GM21576 (cell line): ENCODE measurements around the gene COL9A3.

Experiments
- ATAC-seq: cut with Tn5 transposase; IDR thresholded peaks from one replicate; pipeline ENCODE4 v1.9.1; 2021; ENCODE audit warnings: mild to moderate bottlenecking, moderate library complexity; ENCODE audit not compliant: unreplicated experiment

COL9A3 gene

DNA sequence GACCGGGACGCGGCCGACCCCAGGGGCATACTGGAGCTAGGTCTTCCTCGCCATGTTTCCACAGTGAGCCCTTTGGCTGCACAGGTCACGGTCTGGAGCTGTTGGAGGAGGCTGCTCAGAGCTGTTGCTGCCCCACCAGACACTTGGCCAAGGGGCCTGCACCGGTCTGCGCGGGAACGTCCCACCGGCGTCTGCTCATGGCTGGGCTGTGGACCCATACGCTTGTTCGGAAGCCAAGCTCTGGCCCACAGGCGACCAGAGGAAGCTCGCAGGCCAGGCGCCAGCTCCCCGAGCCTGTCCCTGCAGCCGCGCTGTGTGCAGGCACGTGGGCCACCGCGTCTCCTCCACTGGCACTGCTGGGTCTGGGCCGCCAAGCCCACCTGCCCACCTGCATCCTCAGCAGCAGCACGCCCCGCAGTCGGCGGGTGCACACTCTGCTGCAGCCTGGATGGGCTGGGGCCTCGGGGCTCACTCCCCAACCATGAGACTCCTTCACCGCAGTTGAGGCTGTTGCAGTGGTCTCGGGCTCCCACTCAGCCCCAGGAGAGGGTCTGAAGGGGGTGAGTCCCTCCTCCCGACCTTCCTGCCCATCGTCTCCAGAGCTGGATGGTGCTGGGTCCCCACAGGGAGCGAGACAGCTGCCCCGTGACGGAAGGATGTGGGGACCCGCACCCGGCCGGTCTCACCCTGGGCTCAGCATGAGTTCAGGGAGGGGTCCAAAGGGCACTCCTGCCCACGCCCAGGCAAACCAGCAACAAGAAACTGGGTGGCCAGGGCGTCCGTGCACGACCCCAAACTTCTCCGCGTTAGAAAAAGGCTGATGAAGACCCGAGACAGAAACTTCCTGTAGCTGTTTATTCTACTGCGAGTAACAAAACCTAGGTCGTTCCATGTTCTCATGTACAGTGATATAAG, 60.3 kb downstream of the COL9A3 start:
- ATAC-seq, result no peak

DNA sequence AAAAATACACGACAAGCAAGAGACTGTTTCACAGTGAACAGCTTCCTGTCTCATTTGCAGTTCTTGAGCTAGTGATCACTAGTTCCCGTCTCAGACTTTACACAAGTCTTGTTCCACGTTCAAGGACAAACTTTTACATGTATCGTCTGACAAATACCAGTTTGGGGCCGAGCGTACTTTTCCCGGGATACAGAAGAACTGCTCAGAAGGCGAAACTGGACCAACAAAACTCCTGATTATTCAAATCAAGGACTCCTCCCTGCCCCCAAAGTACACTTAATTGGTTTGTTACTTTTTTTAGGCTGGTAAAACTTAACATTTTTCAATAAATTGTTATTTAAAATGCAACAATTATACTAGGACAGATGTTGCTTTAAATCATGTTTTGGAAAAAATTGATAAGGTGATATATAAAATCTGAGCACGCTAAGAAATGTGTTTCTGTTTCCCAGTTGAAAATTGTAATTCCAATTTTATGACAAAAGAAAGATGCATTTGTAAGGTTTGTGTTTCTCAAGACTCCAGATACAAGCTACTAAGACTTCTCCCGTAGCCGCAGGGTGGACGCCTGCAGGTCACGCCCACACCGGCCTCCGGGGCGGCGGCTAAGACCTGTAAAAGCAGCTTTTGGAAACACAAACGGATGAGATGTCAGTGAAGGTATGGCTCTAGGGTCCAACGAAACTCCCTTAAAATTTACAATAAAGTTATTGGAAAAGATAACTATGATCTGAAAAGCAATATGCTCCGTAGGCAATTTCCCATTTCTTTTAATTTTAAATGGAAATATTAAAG, 61.6 kb downstream of the COL9A3 start:
- ATAC-seq, result no peak

DNA sequence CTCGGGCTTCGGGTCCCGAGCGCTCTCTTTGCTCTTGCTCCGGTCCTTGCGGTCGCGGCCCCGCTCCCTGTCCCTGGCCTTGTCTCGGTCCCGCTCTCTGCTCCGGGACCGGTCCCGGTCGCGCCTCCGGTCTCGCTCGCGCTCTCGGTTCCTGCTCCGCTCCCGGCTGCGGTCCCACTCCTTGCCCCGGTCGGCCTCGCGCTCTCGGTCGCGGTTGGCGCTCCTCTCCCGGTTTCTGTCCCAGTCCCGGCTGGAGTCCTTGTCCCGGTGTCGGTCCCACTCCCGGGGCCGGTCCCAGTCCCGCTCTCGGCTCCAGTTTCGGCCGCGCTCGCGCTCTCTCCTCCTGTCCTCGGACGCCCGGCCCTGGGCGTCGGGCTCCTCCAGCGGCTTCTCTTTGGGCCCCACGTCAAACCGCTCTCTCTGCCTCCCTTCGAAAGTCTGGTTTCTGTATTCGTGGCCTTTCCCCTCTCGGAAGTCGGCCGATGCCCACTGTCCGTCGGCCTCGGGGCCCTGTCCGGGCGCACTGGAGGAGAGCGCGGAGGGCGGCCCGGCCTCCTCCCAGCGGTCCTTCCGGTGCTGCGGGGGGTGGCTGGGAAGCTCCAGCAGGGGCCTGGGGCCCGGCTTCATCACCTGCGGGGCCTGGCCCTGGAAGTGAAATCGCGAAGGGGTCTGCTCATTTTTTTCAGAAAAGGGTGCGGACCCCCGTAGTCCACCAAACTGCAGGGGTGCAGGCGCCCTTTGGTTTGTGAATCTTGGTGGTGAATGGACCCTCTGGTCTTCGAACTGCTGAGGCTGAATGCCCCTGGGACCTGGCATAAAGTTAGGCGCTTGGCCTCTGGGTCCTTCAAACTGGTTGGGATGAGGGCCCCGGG, 62.7 kb downstream of the COL9A3 start:
- ATAC-seq, result no peak

DNA sequence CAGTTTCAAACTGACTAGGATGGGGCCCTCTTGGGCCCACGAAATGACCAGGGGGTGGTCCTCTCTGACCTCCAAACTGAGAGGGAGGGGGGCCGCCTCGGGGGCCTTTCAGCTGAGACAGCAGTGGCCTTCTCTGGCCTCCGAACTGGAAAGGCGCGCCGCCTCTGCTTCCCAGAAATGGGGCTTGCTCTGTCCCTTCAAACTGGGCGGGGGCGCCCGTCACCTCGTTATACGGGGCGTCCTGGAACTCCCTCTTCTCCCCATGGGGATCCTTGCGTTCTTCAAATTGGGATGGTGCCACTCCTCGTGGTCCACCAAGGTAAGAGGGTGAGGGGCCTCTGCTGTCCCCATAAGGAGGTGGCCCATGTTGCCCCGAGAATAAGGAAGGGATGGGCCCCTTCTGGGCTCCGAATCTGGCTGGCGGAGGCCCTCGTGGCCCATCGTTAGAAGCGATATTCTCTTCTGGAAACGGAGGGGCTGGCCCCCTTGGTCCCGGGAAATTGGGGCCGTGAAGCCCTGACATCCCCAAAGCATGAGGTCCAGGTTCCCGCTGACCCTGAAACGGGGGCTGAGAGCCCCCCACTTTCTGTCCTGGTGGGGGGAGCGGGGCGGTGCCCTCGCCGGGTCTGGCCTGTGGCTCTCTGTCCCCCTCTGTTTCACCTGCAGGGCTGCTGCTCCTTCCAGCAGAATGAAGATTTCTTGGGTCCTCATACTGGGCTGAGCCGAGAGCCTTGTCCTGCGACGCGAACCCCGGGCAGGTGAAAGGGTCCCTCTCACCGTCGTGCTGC, 63.5 kb downstream of the COL9A3 start:
- no peak for ATAC-seq

DNA sequence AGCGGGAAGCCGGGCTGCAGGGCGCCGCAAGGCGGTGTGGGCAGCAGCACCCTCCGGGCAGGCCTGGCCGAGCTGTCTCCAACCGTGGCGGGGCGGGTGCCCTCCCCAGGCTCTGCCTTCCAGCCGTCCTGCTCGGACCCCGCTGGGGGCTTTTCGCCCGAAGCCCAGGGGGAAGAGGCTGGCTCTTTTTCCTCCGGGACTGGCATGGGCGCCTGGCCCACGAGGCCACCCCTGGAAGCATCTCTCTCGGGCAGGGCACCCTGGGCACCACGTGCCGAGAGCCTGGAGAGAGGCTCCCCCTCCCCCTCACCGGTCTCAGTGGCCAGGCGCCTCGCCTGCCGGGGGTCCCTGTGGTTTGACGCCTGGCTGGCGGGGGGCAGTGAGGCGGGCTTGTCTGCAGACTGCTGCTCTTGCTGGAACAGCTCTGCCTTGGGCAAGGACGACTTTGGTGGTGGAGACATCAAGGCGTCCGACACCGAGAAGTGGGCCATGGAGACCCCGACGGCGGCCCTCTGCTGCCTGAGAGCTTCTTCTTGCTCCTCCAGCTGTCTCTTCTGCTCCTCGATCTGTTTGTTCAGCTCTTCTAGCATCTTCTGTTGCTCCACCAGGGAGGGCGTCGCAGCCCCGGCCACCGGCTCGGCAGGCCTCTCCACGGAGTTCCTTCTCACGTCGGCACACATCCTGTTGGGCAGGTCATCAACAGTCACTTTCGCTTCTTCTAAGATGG, 64.2 kb downstream of the COL9A3 start:
- ATAC-seq, result no peak

DNA sequence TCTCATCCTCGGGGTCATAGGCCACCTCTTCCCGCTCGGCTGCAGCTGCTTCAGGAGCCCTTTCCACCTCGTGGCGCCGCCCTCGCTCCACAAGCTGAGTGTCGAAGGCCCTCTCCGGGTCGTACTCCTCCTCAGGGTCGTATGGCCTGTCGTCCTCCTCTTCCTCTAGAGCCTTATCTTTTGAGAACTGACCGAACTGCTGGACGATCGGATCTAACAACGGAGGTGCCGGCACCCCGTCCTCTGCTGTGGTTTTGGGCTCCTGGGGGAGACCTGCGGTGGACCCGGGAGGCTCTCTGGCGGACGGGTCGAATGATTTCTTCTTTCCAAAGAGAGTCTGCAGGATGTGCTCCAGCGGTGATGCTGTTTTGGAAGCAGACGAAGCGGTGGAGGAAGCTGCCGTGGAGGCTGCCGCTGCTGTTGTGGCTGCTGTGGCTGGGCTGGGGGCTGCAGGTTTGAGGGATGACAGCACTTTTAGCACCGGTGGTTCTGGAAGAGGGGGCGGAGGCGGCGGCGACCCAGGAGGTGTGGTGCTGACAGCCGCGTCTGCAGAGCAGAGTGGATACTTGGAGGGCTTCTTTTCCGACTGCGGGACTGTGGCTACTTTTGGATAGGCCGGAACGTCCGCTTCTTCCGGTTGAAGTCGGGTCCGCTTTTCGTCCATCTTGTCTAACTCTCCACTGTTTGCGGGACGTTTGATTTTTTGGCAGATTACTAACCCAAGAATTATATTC, 65.0 kb downstream of the COL9A3 start:
- ATAC-seq, result no peak

DNA sequence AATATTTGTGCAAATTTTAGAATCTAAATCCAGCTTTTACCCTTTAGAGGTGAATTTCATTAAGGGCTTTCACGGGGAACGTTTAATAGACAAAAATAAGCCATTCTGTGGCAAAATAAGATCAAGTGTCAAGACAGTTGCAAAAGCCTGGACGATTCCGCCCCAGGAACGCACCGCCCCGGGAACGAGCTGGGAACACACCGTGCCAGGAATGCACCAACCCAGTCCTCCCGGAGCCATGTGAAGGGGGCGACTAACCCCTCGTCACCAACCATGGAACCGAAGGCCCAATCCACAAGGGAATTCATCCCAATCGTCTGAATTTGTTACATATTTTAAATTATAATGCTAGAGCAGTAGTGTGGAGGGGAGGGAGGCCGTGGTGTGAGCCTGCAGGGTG, 65.6 kb downstream of the COL9A3 start:
- no peak for ATAC-seq

DNA sequence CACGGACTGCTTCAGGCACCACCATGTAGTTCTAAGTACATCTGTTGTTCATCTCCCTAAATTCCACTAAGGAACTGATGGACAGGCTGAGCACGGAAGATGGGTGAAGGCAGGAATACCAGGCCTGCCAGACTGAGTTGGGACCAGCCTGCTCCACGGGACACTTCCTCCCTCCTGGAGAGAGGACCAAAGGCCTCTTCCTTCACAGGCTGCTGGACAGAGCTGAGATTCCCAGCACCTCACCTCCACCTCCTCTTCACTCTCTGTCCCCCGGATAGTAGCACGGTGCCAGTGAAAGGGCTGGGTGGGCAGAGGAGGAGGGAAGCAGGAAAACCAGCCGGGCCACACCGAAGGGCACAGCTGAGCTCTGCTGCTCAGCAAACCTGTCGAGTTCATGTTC, 67.7 kb downstream of the COL9A3 start:
- ATAC-seq, result no peak

DNA sequence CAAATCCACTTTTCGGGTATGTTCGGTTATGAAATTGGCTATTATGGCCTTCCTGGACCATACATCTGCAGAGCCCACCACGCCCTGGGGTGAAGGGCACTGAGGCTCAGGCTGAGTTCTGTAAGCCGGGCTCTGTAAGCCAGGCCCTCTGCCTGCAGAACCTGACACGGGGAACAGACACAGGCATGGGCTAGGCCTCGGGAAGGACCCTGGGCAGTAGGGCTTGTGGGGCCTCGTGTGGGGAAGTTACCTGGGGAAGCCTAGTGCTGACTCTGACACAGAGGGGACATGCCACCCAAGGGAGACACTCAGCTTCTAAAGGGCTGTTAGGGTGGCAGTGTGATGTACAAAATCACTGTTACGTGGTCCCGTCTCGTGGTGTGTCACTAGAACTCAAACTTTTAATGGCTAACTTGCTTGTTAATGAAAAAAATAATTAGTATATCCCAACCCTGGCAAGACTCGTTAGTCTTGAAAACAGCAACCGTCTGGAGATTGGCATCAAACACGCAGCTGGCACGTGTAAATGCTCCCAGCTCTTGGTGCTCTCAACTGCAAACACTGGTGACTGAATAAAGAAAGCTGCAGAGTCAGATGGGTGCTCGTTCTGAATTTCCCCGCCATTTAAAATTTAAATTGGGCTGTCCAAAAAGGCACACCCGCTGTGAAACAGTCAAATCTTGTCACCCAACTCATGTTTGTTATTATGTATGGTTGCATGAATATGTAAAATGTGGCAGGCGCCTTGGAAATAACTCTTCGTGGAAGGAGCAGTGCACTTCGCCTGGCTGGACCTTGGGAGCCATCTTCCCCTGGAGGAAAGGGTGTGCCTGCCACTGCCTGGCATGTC, 68.4 kb downstream of the COL9A3 start:
- ATAC-seq, result no peak

DNA sequence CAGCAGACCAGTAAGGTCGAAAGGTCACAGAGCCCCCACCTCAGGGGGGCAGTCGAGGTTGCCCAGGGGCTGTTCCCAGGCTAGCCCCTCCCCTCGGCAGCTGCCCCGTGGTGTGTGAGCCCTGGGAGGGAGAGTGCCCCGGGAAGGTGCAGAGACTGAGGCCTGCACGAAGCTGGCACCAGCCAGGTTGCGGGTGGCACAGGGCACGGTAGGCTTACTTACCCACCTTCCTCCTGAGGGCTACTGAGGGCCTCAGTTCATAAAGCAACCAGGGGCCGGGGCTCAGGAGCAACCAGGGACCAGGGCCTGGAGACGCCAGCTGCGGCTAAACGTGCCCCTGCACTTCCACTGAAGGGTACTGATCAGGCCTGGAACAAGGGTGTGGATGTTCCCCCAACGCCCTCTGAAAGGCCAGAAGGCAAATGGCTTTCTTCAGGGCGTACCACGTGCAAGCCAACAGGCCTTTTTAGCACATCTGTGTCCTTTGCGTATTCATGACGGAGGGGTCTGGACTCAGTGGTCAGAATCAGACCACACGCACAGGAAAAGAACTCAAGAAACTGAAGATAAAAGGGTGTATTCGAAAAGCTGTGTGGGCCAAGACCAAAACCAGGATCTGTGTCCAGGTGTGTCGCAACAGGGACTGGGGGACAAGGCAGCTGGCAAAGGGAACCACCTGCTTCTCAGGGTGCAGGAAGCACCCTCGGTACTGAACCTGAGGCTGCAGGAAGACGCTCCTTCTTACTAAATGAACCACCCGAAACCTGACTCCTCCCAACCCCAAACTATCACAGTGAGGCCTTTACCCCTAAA, 69.3 kb downstream of the COL9A3 start:
- ATAC-seq, result no peak

DNA sequence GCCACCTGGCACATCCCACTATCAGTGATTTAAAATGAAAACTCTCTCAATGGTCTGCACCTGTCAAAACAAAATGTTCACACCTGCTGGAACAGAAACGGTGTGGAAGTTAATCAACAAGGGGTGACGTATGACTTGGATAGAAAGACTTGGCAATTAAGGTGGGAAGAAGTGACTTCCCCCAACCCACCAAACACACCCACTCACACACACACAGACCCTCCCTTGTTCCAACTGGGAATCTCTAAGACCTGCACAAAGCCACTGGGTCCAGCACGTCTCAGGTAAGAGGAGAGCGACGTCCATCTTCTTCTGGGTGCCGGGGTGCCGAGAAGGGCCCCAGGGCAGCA, 69.8 kb downstream of the COL9A3 start:
- ATAC-seq, result no peak

DNA sequence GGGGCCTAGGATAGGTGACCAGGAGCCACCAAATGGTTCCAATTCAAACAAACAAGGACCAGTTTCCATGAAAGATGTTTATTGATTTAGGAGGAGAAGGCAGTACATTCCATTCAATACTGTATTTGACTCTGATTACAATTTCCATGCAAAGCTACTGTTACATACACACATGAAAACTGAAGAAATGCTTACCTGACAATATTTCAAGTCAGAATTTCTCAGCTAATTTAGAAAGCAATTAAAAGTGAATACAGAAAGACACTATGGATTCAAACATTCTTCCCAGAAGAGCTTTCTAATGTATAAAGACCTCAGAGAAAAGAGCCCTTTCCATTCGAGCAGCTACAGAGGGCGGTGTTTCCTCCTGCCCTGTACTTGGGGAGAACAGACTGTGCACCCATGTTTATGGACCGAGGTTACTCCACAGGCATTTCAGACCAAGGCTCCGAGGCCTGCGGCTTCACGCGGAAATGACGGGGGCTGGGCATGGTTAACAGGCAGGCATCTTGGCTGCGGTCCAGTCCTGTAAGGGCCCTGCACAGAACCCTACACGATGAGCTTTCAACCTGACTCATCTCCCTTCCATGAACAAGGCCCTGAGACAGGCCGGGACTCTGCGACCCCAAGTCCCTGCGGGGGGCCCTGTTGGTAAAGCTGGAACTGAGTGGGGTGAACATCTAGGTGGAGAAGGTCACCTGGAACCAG, 70.5 kb downstream of the COL9A3 start:
- ATAC-seq, result no peak

DNA sequence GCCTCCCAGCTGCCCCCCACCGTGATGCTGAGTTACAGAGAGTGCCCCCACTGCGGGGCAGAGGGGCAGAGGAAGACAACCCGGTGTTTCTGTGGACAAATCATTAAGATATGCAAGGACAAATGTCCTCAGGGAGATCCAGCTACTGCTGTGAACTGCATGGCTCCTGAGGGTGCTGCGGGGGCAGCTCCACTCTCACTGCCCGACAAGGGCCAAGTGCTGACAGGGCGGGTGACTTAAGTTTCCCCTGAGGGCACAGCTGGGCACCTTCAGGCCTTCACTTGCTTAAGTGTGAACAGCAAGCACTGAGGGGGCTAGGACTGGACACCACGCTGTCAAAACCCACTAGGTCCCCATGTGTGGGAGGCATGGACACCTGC, 71.0 kb downstream of the COL9A3 start:
- no peak for ATAC-seq

DNA sequence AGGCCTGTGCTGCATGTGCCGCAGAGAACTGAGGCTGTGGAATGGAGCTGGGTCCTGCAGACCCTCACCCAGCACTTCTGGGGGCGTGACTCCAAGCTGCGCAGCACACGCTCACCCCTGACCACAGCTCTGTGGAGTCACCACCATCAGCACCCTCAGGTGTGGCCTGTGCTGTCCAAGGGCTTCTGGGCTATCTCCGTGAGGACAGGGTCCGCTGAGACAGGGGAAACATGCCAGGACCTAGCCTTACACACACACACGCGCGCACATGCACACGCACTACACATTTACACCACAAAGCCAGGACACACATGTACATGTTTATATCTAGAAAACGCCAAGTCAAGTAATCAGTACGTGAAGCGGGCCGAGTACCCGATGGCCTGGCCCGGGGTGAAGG, 71.6 kb downstream of the COL9A3 start:
- no peak for ATAC-seq

DNA sequence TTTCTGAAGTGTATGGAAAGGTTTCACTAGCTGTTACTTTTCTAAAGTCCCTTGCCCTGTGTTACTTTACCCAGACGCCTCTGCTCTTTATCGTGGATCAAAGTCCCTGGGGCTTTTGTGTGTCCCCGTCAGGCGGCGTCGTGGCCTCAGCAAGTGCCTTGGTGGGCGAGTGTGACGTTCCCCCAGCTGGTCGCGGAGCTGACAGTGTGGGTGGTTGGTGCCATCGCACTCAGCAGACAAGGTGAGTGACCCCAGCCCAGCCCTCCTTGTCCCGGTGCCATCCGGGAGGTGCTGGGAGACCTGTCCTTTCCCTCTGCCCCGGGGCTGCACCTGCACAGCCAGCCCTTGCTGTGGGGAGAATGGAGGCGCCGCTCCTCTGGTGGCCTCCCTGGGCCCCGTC, 72.1 kb downstream of the COL9A3 start:
- no peak for ATAC-seq

DNA sequence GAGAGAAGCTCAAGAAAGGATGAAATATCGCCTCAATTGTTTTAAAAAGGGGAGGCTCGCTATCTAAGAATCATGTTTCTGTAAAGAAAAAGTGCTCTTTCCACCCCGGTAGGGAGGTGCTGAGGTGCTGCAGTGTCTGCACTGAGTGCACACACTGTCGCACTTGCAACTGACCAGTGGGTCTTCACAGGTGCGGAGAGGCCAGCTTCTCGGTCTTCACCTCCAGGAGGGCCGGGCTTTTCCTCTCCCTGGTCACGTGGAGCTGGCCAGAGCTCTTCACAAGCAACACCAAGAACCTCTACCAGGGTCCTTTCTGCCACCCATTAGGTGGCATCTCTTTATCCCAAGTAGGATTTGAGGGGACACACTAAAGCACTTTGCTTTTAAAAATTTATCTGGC, 72.6 kb downstream of the COL9A3 start:
- ATAC-seq, result no peak

DNA sequence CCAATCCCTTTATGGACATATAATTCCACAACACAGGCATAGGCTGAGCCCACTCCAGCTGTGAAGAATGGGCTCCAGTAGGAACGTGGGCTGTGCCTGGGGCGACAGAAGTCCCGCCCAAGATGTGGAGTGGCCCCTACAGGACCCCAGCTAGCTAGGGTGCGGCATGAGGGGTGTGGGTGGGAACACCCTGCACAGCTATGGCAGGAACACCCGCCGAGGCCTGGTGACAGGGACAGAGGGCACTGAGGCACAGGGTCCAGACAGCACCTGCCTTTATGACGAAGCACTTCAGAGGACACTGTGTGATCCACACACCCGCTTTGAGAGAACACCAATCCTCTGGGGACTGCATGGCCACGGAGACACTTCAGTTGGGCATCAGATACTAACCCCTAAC, 73.0 kb downstream of the COL9A3 start:
- ATAC-seq, result no peak
